ENCODE data around the gene SHISAL1.
"Not testable (repeated sequence)": the region's sequence is repeated elsewhere in the genome, so short reads cannot be mapped to it uniquely, and the experiment has no call there.

The SHISAL1 gene

GRCh38 chr22:44234372-44234771 is 78.4 kb downstream of the SHISAL1 start:
- DNase-seq (ENCODE audit: low read depth in 2 of 2) = not testable (repeated sequence)

- DNase-seq (ENCODE audit: low read depth in 2 of 2) = no peak
These were observed 81.5 kb downstream of the SHISAL1 start for GRCh38 chr22:44231233-44231632.

- no peak for DNase-seq (ENCODE audit: low read depth in 2 of 2)
These were observed 82.9 kb downstream of the SHISAL1 start for GRCh38 chr22:44229809-44230208.

GRCh38 chr22:44229331-44229730 is 83.4 kb downstream of the SHISAL1 start:
- no peak for DNase-seq (ENCODE audit: low read depth in 2 of 2)

- no peak for DNase-seq (ENCODE audit: low read depth in 2 of 2)
These were observed 86.9 kb downstream of the SHISAL1 start for GRCh38 chr22:44225812-44226211.

- no peak for DNase-seq (ENCODE audit: low read depth in 2 of 2)
These were observed 87.6 kb downstream of the SHISAL1 start for GRCh38 chr22:44225091-44225689.

GRCh38 chr22:44224166-44224565 is 88.6 kb downstream of the SHISAL1 start:
- DNase-seq (ENCODE audit: low read depth in 2 of 2) = no peak

GRCh38 chr22:44221710-44222475 is 90.9 kb downstream of the SHISAL1 start:
- DNase-seq (ENCODE audit: low read depth in 2 of 2) = no peak

- no peak for DNase-seq (ENCODE audit: low read depth in 2 of 2)
These were observed 91.7 kb downstream of the SHISAL1 start for GRCh38 chr22:44220727-44221680.

GRCh38 chr22:44219101-44219870 is 93.5 kb downstream of the SHISAL1 start:
- DNase-seq (ENCODE audit: low read depth in 2 of 2) = no peak

- no peak for DNase-seq (ENCODE audit: low read depth in 2 of 2)
These were observed 94.7 kb downstream of the SHISAL1 start for GRCh38 chr22:44218071-44218470.

- DNase-seq (ENCODE audit: low read depth in 2 of 2) = no peak
These were observed 95.4 kb downstream of the SHISAL1 start for GRCh38 chr22:44217346-44217745.

- no peak for DNase-seq (ENCODE audit: low read depth in 2 of 2)
These were observed 97.5 kb downstream of the SHISAL1 start for GRCh38 chr22:44215287-44215686.

- DNase-seq (ENCODE audit: low read depth in 2 of 2) = no peak
These were observed 98.0 kb downstream of the SHISAL1 start for GRCh38 chr22:44214764-44215163.

- no peak for DNase-seq (ENCODE audit: low read depth in 2 of 2)
These were observed 98.6 kb downstream of the SHISAL1 start for GRCh38 chr22:44214187-44214586.

- no peak for DNase-seq (ENCODE audit: low read depth in 2 of 2)
These were observed 99.2 kb downstream of the SHISAL1 start for GRCh38 chr22:44213489-44214043.

- no peak for DNase-seq (ENCODE audit: low read depth in 2 of 2)
These were observed 99.8 kb downstream of the SHISAL1 start for GRCh38 chr22:44212936-44213335.

GRCh38 chr22:44211946-44212930 is 100.5 kb downstream of the SHISAL1 start:
- no peak for DNase-seq (ENCODE audit: low read depth in 2 of 2)

GRCh38 chr22:44211256-44211945 is 101.3 kb downstream of the SHISAL1 start:
- DNase-seq (ENCODE audit: low read depth in 2 of 2) = no peak

All from activated CD4-positive, alpha-beta T cell treated with anti-CD3 and anti-CD28 coated beads for 24 hours (primary cell).